Neural cell (in vitro differentiated cells): ENCODE data around the gene KLF13. TPM values are rescaled to one million over a fixed set of nuclear protein-coding genes. Genes with fewer than 3 reads are reported as not detected.

Experiments used
- H2AFZ ChIP-seq: fragments of 200-600, 300-800 bp; sonication (generic), shearing (Covaris generic); 2 replicates; pipeline ENCODE4 v1.6.0; 2014; ENCODE audit warnings: low read depth, mild to moderate bottlenecking, antibody characterized with exemption, low read length, moderate library complexity
- H3F3A ChIP-seq: fragments of 200-600 bp; shearing (Covaris generic); 2 replicates; pipeline ENCODE4 v1.6.1; 2016; ENCODE audit warnings: mild to moderate bottlenecking, moderate library complexity, mixed read lengths, antibody characterized with exemption, low read length; ENCODE audit not compliant: insufficient read depth, poor library complexity, severe bottlenecking
- H3K27ac ChIP-seq: fragments of 200-600, 300-800 bp; sonication (generic), shearing (Covaris generic); 2 replicates; pipeline ENCODE4 v1.5.1; 2014; ENCODE audit warnings: mild to moderate bottlenecking, low read length, moderate library complexity
- H3K27me3 ChIP-seq: fragments of 300-800, 200-600 bp; sonication (generic), shearing (Covaris generic); 2 replicates; pipeline ENCODE4 v1.6.0; 2014; ENCODE audit warnings: mild to moderate bottlenecking, low read depth, low read length, moderate library complexity; ENCODE audit not compliant: insufficient read depth
- H3K36me3 ChIP-seq: fragments of 300-800, 200-600 bp; sonication (generic), shearing (Covaris generic); 2 replicates; pipeline ENCODE4 v1.5.1; 2014; ENCODE audit warnings: mild to moderate bottlenecking, antibody characterized with exemption, low read length, moderate library complexity; ENCODE audit not compliant: insufficient read depth
- H3K4me2 ChIP-seq: fragments of 300-800, 200-600 bp; sonication (generic), shearing (Covaris generic); 2 replicates; pipeline ENCODE4 v1.6.0; 2014; ENCODE audit warnings: mild to moderate bottlenecking, low read length
- H3K4me3 ChIP-seq: fragments of 300-800, 200-600 bp; sonication (generic), shearing (Covaris generic); 2 replicates; pipeline ENCODE4 v1.5.1; 2014; ENCODE audit warnings: mild to moderate bottlenecking, low read length, moderate library complexity
- H3K79me2 ChIP-seq: fragments of 200-600 bp; shearing (Covaris generic); replicated peaks from 2 replicates; pipeline ENCODE4 v1.6.0; 2014; ENCODE audit warnings: mild to moderate bottlenecking, low read length, moderate library complexity; ENCODE audit not compliant: insufficient read depth
- H3K9ac ChIP-seq: fragments of 300-800, 200-600 bp; sonication (generic), shearing (Covaris generic); 2 replicates; pipeline ENCODE4 v1.6.1; 2016; ENCODE audit warnings: mild to moderate bottlenecking, low read length, mixed read lengths
- H3K9me2 ChIP-seq: fragments of 200-600 bp; shearing (Covaris generic); 2 replicates; pipeline ENCODE4 v1.6.1; 2016; ENCODE audit warnings: mild to moderate bottlenecking, low read length, mixed read lengths; ENCODE audit not compliant: insufficient read depth
- H3K9me3 ChIP-seq: fragments of 200-600, 300-800 bp; sonication (generic), shearing (Covaris generic); 2 replicates; pipeline ENCODE4 v1.6.1; 2016; ENCODE audit warnings: mild to moderate bottlenecking, mixed run types, low read length, moderate library complexity, mixed read lengths
- H4K20me1 ChIP-seq: fragments of 200-600 bp; shearing (Covaris generic); 2 replicates; pipeline ENCODE4 v1.6.1; 2016; ENCODE audit warnings: mild to moderate bottlenecking, mixed run types; ENCODE audit not compliant: insufficient read depth
- CTCF ChIP-seq: fragments of 450-650 bp; IDR thresholded peaks from 2 replicates; pipeline ENCODE4 v1.5.1; 2014; ENCODE audit warnings: antibody characterized with exemption, mild to moderate bottlenecking, moderate library complexity; ENCODE audit not compliant: poor library complexity, severe bottlenecking
- EP300 ChIP-seq: fragments of 450-650 bp; conservative IDR thresholded peaks from 2 replicates; pipeline ENCODE4 v1.6.1; 2014; ENCODE audit warnings: antibody characterized with exemption, mild to moderate bottlenecking, moderate library complexity; ENCODE audit not compliant: poor library complexity, severe bottlenecking
- EZH2 ChIP-seq: fragments of 200-600, 300-800 bp; shearing (Covaris generic), sonication (generic); IDR thresholded peaks from 2 replicates; pipeline ENCODE4 v1.6.1; 2014; ENCODE audit warnings: antibody characterized with exemption, low read length, borderline replicate concordance, mild to moderate bottlenecking; ENCODE audit not compliant: insufficient read depth, poor library complexity, severe bottlenecking
- MXI1 ChIP-seq: fragments of 450-650 bp; conservative IDR thresholded peaks from 2 replicates; pipeline ENCODE4 v1.6.1; 2014; ENCODE audit warnings: antibody characterized with exemption, mild to moderate bottlenecking; ENCODE audit not compliant: poor library complexity, severe bottlenecking
- POLR2AphosphoS5 ChIP-seq: IDR thresholded peaks from 2 replicates; pipeline ENCODE4 v1.6.1; 2012
- RAD21 ChIP-seq: fragments of 450-650 bp; conservative IDR thresholded peaks from 2 replicates; pipeline ENCODE4 v1.6.1; 2014; ENCODE audit warnings: antibody characterized with exemption, mild to moderate bottlenecking, moderate library complexity
- REST ChIP-seq: IDR thresholded peaks from 2 replicates; pipeline ENCODE4 v1.6.1; 2012; ENCODE audit warnings: borderline replicate concordance
- SMC3 ChIP-seq: fragments of 450-650 bp; conservative IDR thresholded peaks from 2 replicates; pipeline ENCODE4 v1.6.1; 2014; ENCODE audit warnings: antibody characterized with exemption, mild to moderate bottlenecking, moderate library complexity; ENCODE audit not compliant: poor library complexity
- TAF1 ChIP-seq: IDR thresholded peaks from 2 replicates; pipeline ENCODE4 v1.6.1; 2012; ENCODE audit warnings: low read depth
- polyA plus RNA-seq: library from polyadenylated mRNA; depleted of rRNA; stranded (reverse); fragments of >200 nt; gene quantifications from 2 replicates; pipeline ENCODE4 v1.2.3, GENCODE V29; 2014

KLF13 gene
- polyA plus RNA-seq, 1 donor from 2014 or later, result 17.0 TPM

- H3K36me3 ChIP-seq, result no peaks in the 10 kb centered on the region
- no peak overlapping the region for H3K4me3 ChIP-seq
- H3K27ac ChIP-seq, result no peak overlapping the region
- H3F3A ChIP-seq, result no peaks in the 10 kb centered on the region
- no peak overlapping the region for H3K9ac ChIP-seq
- TF ChIP-seq EZH2 (no peak), SMC3 (no peak), RAD21 (no peak), REST (no peak), MXI1 (no peak), POLR2AphosphoS5 (no peak), TAF1 (no peak), CTCF (no peak), EP300 (no peak)
- no peak overlapping the region for H3K4me2 ChIP-seq
- H4K20me1 ChIP-seq, result peaks cover 7% of the 10 kb centered on the region
- H2AFZ ChIP-seq, result no peak overlapping the region
- H3K9me3 ChIP-seq, result no peaks in the 10 kb centered on the region
- no peaks in the 10 kb centered on the region for H3K9me2 ChIP-seq
- peaks cover 24% of the 10 kb centered on the region for H3K79me2 ChIP-seq
- no peaks in the 10 kb centered on the region for H3K27me3 ChIP-seq
Measured at GRCh38 chr15:31347067-31347975, 20.7 kb downstream of the KLF13 start.

GRCh38 chr15:31347981-31348803, 21.6 kb downstream of the KLF13 start:
- H3K9me2 ChIP-seq, result no peaks in the 10 kb centered on the region
- H3K4me3 ChIP-seq, result no peak overlapping the region
- no peak overlapping the region for H2AFZ ChIP-seq
- H3K27me3 ChIP-seq, result no peaks in the 10 kb centered on the region
- no peak overlapping the region for H3K4me2 ChIP-seq
- no peak overlapping the region for H3K9ac ChIP-seq
- peaks cover under 1% of the 10 kb centered on the region for H4K20me1 ChIP-seq
- no peaks in the 10 kb centered on the region for H3K9me3 ChIP-seq
- H3K27ac ChIP-seq, result no peak overlapping the region
- H3F3A ChIP-seq, result no peaks in the 10 kb centered on the region
- peaks cover 22% of the 10 kb centered on the region for H3K79me2 ChIP-seq
- TF ChIP-seq POLR2AphosphoS5 (no peak), REST (no peak), SMC3 (no peak), RAD21 (no peak), EP300 (no peak), CTCF (no peak), EZH2 (no peak), TAF1 (no peak), MXI1 (no peak)
- no peaks in the 10 kb centered on the region for H3K36me3 ChIP-seq
